ENCODE results near the gene IMMP2L. TPM values are rescaled to one million over a fixed set of nuclear protein-coding genes. Genes with fewer than 3 reads are reported as not detected.

Gene IMMP2L
- total and polyA plus RNA-seq, 2 of the 8 experiments (the other 6 are each of a cell fraction or from before 2014, with no cell fraction given) = 2.3 to 10.1 TPM

DNA sequence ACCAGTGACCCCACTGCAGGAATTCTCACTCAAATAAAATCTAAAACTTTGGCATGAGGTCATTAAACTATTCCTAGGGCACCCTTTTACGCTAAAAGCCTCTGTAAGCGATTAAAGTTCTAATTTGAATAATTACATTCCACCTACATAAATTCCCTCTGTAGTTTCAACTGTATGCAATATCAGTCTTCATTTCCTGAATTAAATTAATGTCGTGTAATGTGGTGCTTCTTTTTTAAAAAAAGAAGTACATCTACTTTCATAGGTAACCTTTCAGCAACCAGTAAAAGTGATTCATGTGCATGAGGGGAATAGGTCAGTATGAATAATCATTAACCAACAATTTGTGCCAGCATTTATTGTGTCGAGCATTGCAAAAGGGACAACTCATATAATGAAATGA is 44.7 kb downstream of the IMMP2L start:
- no peak overlapping the region for H4K91ac ChIP-seq (replicated peaks; ENCODE audit: insufficient read length, low read length)
- H3K27me3 ChIP-seq (replicated peaks in 1 of 4; ENCODE audit: control insufficient read depth in 3 of 4, extremely low read depth in 1 of 4, insufficient read depth in 3 of 4, low read length in 3 of 4) = no peaks in the 10 kb centered on the region
- H2BK5ac ChIP-seq (ENCODE audit: low read depth, low read length) = no peak overlapping the region
- H4K5ac ChIP-seq (ENCODE audit: insufficient read length, low read depth, low read length) = no peak overlapping the region
- H2BK20ac ChIP-seq (ENCODE audit: low read length) = no peak overlapping the region
- H3K23me2 ChIP-seq (ENCODE audit: low read depth, low read length) = no peaks in the 10 kb centered on the region
- no peak overlapping the region for H3K23ac ChIP-seq (ENCODE audit: insufficient read length)
- H3K18ac ChIP-seq (ENCODE audit: extremely low read depth, low read length) = no peak overlapping the region
- H2BK15ac ChIP-seq (ENCODE audit: low read length) = no peak overlapping the region
- FAIRE-seq (no peak), DNase-seq (ENCODE audit: low read depth in 1 of 2, low spot score in 2 of 2) (no peak)
- H4K8ac ChIP-seq (ENCODE audit: extremely low read depth, insufficient read depth, low read length) = no peak overlapping the region
- no peak overlapping the region for H3K4me2 ChIP-seq (ENCODE audit: insufficient read depth in 1 of 2, low read depth in 2 of 2, low read length in 2 of 2)
- H3K79me1 ChIP-seq (ENCODE audit: low read depth, low read length) = no peaks in the 10 kb centered on the region
- no peak overlapping the region for H2BK12ac ChIP-seq (ENCODE audit: low read depth, low read length)
- H3K9me3 ChIP-seq (ENCODE audit: insufficient read depth in 2 of 2, low read depth in 1 of 2, low read length in 1 of 2) = no peaks in the 10 kb centered on the region
- no peaks in the 10 kb centered on the region; a peak in 1 of 8 replicates for H3K36me3 ChIP-seq (ENCODE audit: control insufficient read depth in 2 of 4, insufficient read depth in 4 of 4, low read length in 3 of 4)
- H3K56ac ChIP-seq (replicated peaks; ENCODE audit: insufficient read length, low read depth, low read length) = no peak overlapping the region
- ChIA-PET CTCF (ENCODE audit: partially characterized antibody) (no interaction called here), POLR2A (ENCODE audit: partially characterized antibody) (no interaction called here)
- H2AFZ ChIP-seq (ENCODE audit: low read length) = no peak overlapping the region
- H3K4me3 ChIP-seq (ENCODE audit: extremely low read depth in 1 of 4, insufficient read depth in 2 of 4, low read depth in 3 of 4, low read length in 4 of 4) = no peak overlapping the region
- H3K27ac ChIP-seq (ENCODE audit: low read depth, low read length) = no peak overlapping the region
- H3K14ac ChIP-seq (ENCODE audit: insufficient read length) = no peak overlapping the region
- no peak overlapping the region for H3K9ac ChIP-seq (replicated peaks in 1 of 4; ENCODE audit: extremely low read depth in 1 of 4, low read depth in 3 of 4, low read length in 3 of 4)
- H2AK5ac ChIP-seq (ENCODE audit: low read depth, low read length) = no peak overlapping the region
- no peak overlapping the region for H2BK120ac ChIP-seq (replicated peaks; ENCODE audit: low read depth, low read length)
- H3K4ac ChIP-seq (replicated peaks; ENCODE audit: insufficient read length, low read depth, low read length) = no peak overlapping the region
- H3K4me1 ChIP-seq (replicated peaks in 1 of 4; ENCODE audit: control insufficient read depth in 3 of 4, insufficient read depth in 4 of 4, low read length in 3 of 4) = no peaks in the 10 kb centered on the region
- H3K79me2 ChIP-seq (ENCODE audit: control insufficient read depth in 1 of 2, insufficient read depth in 2 of 2, low read length in 2 of 2) = no peaks in the 10 kb centered on the region
- H4K20me1 ChIP-seq (replicated peaks in 1 of 2; ENCODE audit: control insufficient read depth in 1 of 2, insufficient read depth in 2 of 2, low read length in 2 of 2) = no peaks in the 10 kb centered on the region
- 95% methylated on average over 4 of the region's 4 CpGs; no CpG with 5 or more reads in 1 of the 2 experiments for WGBS, 2 experiments (ENCODE audit: extremely low coverage in 1 of 2, insufficient coverage in 1 of 2, insufficient read length in 1 of 2, insufficient replicate concordance in 2 of 2, low coverage in 1 of 2, low lambda C conversion rate in 2 of 2, missing lambda C conversion rate in 1 of 2)
- TF ChIP-seq RFX5 (IDR thresholded peaks at IDR 0.05; ENCODE audit: borderline replicate concordance, low read depth, low read length) (no peak), JUN (IDR thresholded peaks at IDR 0.05; ENCODE audit: low read depth, low read length) (no peak)
- TF ChIP-seq, protein P1, sequence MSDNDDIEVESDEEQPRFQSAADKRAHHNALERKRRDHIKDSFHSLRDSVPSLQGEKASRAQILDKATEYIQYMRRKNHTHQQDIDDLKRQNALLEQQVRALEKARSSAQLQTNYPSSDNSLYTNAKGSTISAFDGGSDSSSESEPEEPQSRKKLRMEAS (IDR thresholded peaks at IDR 0.05) = no peak

All from H1 (cell line).